Hepatic stellate cell (primary cell): ENCODE data around the gene CTBP2.
"Not testable (repeated sequence)": the region's sequence is repeated elsewhere in the genome, so short reads cannot be mapped to it uniquely, and the experiment has no call there.

ENCODE experiments used
- DNase-seq: peaks from one replicate; pipeline ENCODE4 v3.0.0; 2011; ENCODE audit warnings: low spot score

The CTBP2 gene

DNA sequence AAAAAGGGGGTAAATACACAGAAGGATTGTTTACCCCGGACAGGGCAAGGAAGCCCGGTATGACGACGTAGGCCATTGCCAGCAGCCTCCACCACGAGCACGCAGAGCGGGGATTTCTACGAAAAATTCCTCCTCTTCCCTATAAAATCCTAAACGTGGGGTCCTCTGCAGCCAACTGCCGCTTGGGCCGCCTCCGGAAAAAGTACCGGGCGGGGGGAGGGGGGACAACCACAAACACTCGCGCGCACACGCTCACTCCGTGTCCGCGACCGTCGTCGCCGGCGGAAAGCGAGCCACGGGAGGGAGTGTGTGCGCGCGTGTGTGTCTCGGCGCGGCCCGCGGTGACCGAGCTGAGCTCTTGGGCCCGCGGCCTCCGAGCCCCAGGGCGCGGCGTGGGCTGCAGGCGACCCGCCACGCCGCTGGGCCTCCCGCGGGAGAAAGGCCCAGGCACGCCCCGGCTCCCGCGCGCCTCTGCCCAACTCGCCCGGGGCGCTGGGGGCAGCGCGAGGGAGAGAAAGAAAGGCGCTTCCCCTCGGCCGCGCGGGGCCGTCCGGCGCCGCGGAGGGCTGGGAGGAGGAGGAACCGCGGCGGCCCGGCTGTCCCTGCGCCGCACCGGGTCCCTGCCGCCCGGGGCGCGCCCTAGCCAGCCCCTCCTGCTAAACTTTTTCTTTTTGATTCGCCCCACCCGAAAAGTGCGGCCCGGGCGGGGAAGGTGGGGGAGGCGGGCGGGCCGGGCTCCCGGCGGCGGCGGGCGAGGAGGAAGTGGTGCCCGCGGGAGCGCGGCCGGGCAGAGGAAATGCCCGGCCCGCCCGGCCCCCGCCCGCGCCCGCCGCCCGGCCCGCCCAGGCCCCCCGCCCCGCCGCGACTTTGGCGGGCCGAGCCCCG, 1.5 kb downstream of the CTBP2 start:
- peak; percentile 54 for DNase-seq

DNA sequence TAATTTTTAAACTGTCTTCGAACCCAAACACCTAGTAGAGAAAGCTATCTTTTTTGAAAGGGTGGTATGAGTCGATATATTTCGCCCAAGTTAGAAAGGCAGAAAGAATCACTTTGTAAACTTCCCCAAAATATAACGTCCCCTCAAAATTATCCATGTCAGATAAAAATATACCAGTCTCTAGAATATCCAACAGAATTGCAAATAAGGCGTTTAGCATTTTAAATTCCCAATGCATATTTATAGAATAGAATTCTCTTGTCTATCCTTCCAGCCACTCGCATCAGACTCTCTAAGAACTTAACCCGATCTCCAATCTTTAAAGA, 2.1 kb downstream of the CTBP2 start:
- no peak for DNase-seq

- DNase-seq = no peak
These were observed 2.9 kb downstream of the CTBP2 start for GRCh38 chr10:125157505-125157904.

GRCh38 chr10:125156739-125157480, 3.5 kb downstream of the CTBP2 start:
- no peak for DNase-seq

DNA sequence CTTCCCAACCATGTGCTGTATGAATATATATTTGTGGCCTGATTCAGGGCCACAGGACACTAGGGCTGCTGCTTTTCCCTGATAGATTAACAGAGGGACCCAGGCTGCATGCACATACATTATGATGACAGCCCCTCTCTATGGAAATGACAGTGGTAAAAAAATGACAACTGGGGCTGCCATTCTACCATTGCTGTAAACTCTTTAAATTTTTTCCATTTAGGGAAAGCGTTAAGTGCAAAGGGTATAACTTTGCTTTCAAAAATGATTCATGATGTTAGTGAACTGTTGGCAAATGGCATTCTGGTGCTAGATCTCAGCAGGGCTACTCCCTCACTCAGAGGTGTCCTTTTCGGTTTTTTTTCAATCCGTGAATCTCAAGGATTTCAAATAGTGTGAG, 4.2 kb downstream of the CTBP2 start:
- DNase-seq = no peak

- DNase-seq = no peak
These were observed 5.3 kb downstream of the CTBP2 start for GRCh38 chr10:125155101-125155500.

GRCh38 chr10:125154529-125154928, 5.8 kb downstream of the CTBP2 start:
- no peak for DNase-seq

DNA sequence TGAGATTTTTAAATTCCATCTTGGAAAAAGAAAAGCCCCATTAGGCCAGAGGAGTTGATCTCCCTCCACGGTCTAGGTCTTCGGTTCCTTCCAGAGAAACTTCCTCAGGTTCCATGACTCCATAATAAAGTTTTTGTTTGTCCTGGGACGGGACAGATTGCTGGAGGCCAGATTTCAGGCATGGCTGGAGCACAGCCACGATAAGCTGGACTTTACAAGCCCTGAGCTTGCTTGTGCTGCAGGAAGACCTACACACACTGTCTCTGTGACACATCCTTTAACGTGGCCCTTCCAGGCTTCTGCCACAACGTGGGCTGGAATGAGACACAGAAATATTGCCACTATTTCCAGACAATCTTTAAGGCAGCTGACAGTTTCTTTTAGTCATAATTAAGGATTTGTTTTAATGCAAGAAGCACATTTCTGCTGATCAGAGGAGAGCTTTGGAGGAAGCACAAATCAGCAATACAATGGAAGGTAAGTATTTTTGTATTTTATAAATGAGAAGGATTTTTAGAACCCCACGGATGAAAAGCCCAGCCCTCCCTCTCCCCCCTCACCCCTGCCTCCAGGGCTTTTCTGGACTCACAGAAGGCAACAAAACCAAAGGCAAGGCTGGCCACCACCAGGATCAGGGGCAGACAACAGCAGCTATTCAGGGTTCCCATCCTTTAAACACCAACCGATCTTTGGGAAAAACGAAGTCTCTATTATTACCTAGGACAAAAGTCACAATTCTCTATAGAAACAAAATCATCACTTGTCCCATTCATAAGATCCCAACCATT, 6.5 kb downstream of the CTBP2 start:
- no peak for DNase-seq

DNA sequence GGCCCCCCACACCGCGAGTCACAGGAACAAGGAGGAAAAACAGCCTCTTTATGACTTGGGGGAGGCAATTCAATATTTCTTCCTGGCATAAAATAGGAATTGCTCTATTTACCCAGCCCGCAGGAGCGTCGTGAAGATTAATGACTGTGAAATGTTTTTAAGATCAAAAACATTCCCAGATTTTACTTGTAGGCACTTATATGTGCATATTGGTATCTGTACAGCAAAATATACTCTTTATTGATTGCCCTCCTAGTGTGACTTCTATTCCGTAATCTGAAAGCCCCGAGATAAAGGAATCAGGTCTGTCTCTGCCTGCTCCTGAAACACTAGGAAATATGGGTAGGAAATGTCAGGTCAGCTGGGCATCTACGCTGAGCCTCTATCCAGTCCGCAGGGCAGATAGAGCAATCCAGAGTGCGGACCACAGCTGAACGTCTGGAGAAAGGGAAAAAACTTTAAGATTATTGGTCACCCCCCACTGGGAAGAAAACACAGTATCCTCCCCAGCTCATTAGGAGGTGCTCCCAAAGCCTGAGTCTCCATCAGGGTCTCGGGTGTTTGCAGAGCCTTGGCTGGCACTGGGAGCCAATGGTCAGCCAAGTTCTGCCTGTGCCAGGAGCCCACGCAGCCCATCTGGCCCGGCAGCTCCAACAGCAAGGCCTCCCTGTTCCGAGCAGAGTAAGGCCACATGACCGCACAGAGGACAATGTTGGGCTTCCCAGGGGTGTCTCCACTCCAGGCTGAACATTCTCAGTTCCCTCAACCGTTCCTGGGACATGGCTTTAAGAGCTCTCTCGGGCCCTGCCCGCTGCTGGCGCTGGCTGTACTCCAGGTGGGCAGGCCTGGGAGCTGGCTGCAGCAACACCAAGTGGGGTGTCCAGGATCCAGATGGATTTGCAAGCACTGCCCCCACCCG, 7.7 kb downstream of the CTBP2 start:
- no peak for DNase-seq

DNA sequence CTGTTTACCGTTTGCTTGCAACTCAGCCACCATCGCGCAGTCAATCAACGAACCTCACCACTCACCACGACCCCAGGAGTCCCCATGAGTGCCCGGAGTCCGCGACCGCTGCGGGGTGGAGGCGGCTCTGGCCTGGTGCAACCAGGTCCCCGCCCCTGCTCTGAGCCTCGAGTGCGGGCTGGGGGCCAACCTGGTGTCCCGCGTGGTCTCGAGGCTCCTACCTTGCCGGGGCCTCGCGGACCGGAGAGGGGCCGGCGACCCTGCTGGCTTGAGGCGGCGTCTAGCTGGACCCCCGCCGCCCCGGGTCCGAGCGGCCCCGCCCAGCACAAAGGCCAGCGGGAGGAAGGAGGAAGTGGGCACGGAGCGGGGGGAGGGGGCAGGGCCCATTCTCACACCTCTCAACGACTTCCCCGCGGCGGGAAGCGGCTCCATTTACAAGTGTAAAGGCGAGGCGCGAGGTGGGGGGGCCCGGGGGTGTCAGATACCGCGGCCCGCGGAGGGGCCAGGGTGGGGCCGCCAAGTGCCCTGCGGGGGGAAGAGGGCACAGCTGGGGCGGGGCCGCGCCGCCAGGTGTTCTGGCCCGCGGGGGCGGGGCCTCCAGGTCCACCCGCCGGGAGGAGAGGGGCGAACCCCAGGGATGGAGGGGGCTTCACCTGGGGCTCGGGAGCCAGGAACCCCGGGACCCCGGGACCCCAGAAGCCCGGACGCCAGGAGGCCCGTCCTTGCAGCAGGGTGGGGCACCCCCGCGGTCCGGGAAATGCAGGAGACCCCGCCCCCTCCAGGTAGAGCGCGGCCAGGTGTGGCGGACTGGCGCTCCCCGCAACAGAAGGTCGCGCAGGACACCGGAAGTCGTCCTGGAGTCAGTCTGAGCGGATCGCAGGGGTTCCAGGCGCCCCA, 8.6 kb downstream of the CTBP2 start:
- DNase-seq = no peak

DNA sequence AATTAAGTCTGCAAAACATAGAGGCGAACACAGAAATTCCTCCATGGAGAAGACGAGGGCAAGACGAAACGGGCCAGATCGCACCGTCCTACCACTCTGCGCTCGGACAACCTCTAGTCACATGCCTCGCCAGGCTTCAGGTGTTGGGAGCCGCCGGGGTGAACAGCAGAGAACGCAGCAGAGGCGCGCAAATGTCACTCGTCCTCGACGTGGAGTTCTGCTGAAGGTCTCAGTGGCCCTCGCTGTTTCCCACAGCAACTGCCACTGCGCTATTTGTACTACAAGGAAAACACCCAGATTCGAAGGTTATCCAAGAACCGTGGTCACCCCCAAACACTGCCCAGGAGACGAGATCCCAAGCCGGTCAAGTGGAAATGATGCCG, 9.2 kb downstream of the CTBP2 start:
- no peak for DNase-seq

DNA sequence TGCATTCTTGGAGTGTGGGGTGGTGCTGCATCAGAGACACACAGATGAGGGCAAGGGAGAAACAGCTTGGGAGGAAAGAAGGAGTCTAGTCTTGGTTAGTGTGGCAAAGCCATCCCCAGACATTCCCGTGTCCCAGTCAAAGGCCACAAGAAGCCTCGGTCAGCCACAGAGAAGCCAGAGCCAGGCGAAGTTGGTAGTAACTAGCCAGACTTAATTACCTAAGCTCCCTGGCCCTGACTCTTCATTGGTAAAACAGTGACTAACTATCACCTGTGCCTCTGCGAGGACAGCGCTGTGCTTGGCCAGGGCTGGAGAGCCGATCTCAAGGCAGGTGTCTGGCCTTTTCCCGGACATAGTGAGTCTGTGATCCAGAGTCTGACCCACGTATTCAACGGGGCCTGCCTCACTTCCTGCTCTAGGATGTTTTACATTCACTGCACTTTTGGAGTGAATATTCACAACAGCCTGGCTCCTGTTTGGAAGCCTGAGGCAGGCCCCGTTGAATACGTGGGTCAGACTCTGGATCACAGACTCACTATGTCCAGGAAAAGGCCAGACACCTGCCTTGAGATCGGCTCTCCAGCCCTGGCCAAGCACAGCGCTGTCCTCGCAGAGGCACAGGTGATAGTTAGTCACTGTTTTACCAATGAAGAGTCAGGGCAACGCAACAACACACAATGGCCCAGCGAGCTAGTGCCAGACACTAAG, 9.8 kb downstream of the CTBP2 start:
- not testable (repeated sequence) for DNase-seq

GRCh38 chr10:125149680-125150047, 10.7 kb downstream of the CTBP2 start:
- DNase-seq = no peak

DNA sequence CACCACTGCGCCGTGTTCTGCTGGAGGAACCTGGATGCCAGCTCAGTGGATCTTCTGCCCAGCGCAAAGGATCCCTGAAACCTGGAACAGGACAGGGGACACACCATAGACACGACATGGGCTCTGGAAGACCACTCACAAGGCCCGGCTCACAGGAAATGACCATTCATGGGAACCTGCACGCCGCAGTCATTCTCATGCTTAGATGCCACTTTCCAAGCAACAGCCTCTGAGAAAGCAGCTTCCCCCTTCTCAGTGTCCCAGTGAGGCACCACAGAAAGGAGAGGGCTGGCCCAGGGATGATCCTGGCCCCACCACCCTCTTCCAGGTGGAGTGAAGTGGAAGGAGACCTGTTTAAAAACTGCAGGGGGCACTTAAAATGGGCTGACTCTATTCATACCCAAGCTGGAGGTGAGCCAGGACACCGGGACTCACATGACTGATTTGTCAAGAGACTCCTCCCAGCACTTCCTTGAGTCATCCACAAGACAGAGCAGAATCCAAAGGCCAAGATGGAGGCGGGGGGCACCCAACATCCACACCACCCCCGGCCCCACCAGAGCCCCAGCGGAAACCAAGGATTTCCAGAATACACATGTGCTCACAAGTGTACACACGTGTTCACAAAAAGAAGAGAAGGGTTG, 11.2 kb downstream of the CTBP2 start:
- peak; percentile 77 for DNase-seq

DNA sequence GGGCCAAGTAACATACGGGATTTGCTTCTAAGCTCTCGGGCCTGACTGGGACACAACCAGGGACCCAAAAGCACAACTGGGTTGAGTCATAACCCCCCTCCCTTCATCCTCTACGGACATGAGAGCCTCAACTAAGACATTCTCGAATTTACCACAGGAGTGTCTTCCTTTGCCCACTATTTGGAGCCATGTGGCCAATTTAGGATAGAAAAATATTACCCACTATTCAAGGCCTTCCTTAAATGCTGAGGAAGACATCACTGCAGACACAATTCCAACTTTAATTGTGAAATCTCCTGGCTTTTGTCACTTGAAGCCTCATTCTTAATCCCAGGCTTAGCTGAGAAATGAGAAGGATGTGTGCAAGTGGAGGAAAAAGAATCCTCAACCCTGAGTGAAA, 11.8 kb downstream of the CTBP2 start:
- no peak for DNase-seq

- no peak for DNase-seq
These were observed 12.4 kb downstream of the CTBP2 start for GRCh38 chr10:125147971-125148439.

DNA sequence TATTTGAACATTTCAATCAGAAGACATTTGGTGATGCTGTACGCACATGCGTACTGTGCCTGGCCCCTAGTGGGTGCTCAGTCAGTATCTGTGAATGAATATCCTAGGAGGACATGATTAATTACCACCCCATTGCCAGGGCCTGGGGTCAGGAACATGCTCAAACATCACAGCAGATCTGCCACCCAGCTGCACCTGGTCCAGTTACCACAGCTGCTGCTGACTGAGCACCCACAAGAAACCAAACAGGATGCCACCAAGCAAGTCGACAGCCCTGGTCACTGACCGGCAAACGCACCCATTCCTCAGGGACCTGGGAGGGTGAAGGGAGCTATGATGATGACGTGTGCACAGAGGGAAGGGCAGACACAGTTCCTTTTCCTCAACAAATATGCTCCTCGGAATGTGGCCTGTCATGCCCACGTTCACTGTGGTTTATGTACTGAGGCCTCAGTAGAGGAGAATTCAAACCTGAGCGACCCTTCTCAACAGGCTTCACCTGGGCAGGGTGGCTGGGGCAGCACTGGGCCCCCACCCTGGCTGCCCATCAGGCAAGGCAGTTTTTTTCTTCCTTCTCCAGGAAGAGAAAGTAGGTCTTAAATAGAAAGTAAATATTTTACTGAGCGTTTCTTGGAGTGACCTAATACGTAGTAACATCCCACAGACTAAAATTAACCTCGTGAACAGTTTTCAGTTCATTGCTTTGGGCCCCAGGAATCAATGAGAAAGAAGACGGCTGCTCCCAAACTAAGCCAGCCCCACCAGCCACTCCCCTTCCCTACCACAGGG, 13.4 kb downstream of the CTBP2 start:
- DNase-seq = peak; percentile 93

GRCh38 chr10:125145636-125146035, 14.7 kb downstream of the CTBP2 start:
- DNase-seq = no peak
